Fibroblast of skin of back (primary cell): ENCODE measurements around the gene TDP2.
A peak's percentile ranks its signal among the peaks of the same experiment; 100 is the strongest.
"Not testable (repeated sequence)": the region's sequence is repeated elsewhere in the genome, so short reads cannot be mapped to it uniquely, and the experiment has no call there.

Experiments
- DNase-seq: peaks from one replicate; pipeline ENCODE4 v3.0.0-alpha.2; 2013

Gene TDP2

GRCh38 chr6:24646771-24647170 is 19.9 kb downstream of the TDP2 start:
- no peak for DNase-seq

GRCh38 chr6:24644377-24644776 is 22.3 kb downstream of the TDP2 start:
- no peak for DNase-seq

GRCh38 chr6:24643920-24644319 is 22.8 kb downstream of the TDP2 start:
- DNase-seq = no peak

GRCh38 chr6:24642061-24642460 is 24.6 kb downstream of the TDP2 start:
- no peak for DNase-seq

GRCh38 chr6:24640631-24641030 is 26.1 kb downstream of the TDP2 start:
- DNase-seq = not testable (repeated sequence)

GRCh38 chr6:24640166-24640565 is 26.5 kb downstream of the TDP2 start:
- DNase-seq = peak; percentile 11

- no peak for DNase-seq
Measured at GRCh38 chr6:24636681-24637080, 30.0 kb downstream of the TDP2 start.

- DNase-seq = no peak
Measured at GRCh38 chr6:24632573-24632972, 34.1 kb downstream of the TDP2 start.

- no peak for DNase-seq
Measured at GRCh38 chr6:24631671-24632070, 35.0 kb downstream of the TDP2 start.

- no peak for DNase-seq
Measured at GRCh38 chr6:24630856-24631505, 35.7 kb downstream of the TDP2 start.

- DNase-seq = no peak
Measured at GRCh38 chr6:24621626-24622289, 44.9 kb downstream of the TDP2 start.

GRCh38 chr6:24620637-24621036 is 46.1 kb downstream of the TDP2 start:
- no peak for DNase-seq

- DNase-seq = no peak
Measured at GRCh38 chr6:24619661-24620060, 47.0 kb downstream of the TDP2 start.

GRCh38 chr6:24614648-24615047 is 52.1 kb downstream of the TDP2 start:
- no peak for DNase-seq

- no peak for DNase-seq
Measured at GRCh38 chr6:24614043-24614420, 52.7 kb downstream of the TDP2 start.

- DNase-seq = no peak
Measured at GRCh38 chr6:24613361-24614042, 53.2 kb downstream of the TDP2 start.

- DNase-seq = no peak
Measured at GRCh38 chr6:24610672-24611071, 56.0 kb downstream of the TDP2 start.

GRCh38 chr6:24607310-24608105 is 59.2 kb downstream of the TDP2 start:
- DNase-seq = no peak

- DNase-seq = no peak
Measured at GRCh38 chr6:24606200-24606930, 60.3 kb downstream of the TDP2 start.

GRCh38 chr6:24603241-24603640 is 63.5 kb downstream of the TDP2 start:
- no peak for DNase-seq

GRCh38 chr6:24600903-24601302 is 65.8 kb downstream of the TDP2 start:
- no peak for DNase-seq
